Suprapubic skin (tissue), 4 donors: Measurements from ENCODE around the gene CYBC1. TPM values are rescaled to one million over a fixed set of nuclear protein-coding genes. Genes with fewer than 3 reads are reported as not detected.

Experiments used
- DNase-seq, 2 donors: peaks; one replicate each; pipeline ENCODE4 v3.0.0-alpha.2; 2019; ENCODE audit warnings: low spot score in 2 of 2
- H3K27ac ChIP-seq: fragments of 200-600 bp; sonication (generic); one replicate; pipeline ENCODE4 v1.5.1; 2019
- H3K27me3 ChIP-seq: fragments of 200-600 bp; sonication (generic); one replicate; pipeline ENCODE4 v1.5.1; 2019
- H3K36me3 ChIP-seq: fragments of 200-600 bp; sonication (generic); one replicate; pipeline ENCODE4 v1.5.1; 2019
- H3K4me1 ChIP-seq: fragments of 200-600 bp; sonication (generic); one replicate; pipeline ENCODE4 v1.5.1; 2019
- H3K4me3 ChIP-seq: fragments of 200-600 bp; sonication (generic); one replicate; pipeline ENCODE4 v1.5.1; 2019; ENCODE audit warnings: mild to moderate bottlenecking
- H3K9me3 ChIP-seq: fragments of 200-600 bp; sonication (generic); one replicate; pipeline ENCODE4 v1.5.1; 2019
- EP300 ChIP-seq: sonication (generic); formaldehyde crosslinking; IDR thresholded peaks from one replicate; pipeline ENCODE4 v1.6.1; 2017; ENCODE audit warnings: antibody characterized with exemption
- POLR2A ChIP-seq, 2 donors: fragments of 450-650 bp; IDR thresholded peaks; one replicate each; pipeline ENCODE4 v1.6.1; 2017; ENCODE audit warnings: antibody characterized with exemption in 2 of 2, mild to moderate bottlenecking in 2 of 2, moderate library complexity in 2 of 2
- POLR2AphosphoS5 ChIP-seq, 3 donors: sonication (generic); formaldehyde crosslinking; IDR thresholded peaks; one replicate each; pipeline ENCODE4 v1.6.1; 2017; ENCODE audit warnings: antibody characterized with exemption in 3 of 3
- WGBS: methylation state at CpG from one replicate; pipeline ENCODE4 v1.1.5; 2018; 5-methylcytosine and 5-hydroxymethylcytosine counted together
- total RNA-seq, 4 donors: library from RNA; depleted of rRNA; stranded (reverse); fragments of >200 nt; gene quantifications; one replicate each; pipeline ENCODE4 v1.1.0, GENCODE V29; 2016
- TF ChIP-seq, protein P1 (sequence below), 2 donors: fragments of 200-600 bp in 1 of 2; fragments of 450-650 bp in 1 of 2; sonication (generic) in 1 of 2; IDR thresholded peaks; one replicate each; pipeline ENCODE4 v1.5.1; 2016 to 2019; ENCODE audit warnings: antibody characterized with exemption in 2 of 2, mild to moderate bottlenecking in 1 of 2, moderate library complexity in 1 of 2

The CYBC1 gene
- total RNA-seq, 4 donors from 2014 or later = 36.4 to 53.1 (median 45.6) TPM

DNA sequence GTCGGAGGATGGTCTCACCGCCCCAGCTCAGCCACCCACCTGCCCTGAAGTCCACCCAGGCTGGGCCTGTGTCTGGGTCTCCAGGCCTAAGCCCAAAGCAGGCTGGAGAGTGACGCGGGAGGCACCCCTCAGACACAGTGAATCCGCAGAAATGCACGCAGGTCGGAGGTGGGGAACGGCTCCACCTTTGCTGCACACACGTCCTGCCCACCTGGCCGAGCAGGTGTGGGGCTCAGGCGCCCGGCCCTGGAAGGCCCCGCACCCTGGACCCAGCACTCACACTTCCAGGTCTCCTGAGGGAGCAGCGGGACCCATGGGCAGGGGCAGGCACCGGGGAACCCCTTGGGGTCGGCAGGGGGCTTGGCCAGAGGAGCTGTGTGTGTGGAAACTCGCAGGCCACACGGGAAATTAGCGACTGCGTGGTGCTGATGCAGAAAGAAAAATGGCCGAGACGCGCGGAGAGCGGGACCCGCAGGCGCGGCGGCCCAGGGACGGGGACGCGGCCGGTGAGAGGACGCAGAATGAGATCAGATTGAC, 10.7 kb downstream of the CYBC1 start:
- H3K4me3 ChIP-seq = no peak overlapping the region
- DNase-seq = peak in 1 of 2 donors; percentile 61
- 95% methylated on average over 21 of the region's 34 CpGs for WGBS
- peaks cover 8% of the 10 kb centered on the region for H3K4me1 ChIP-seq
- no peaks in the 10 kb centered on the region for H3K27me3 ChIP-seq
- peak overlapping the region; percentile 44 for H3K27ac ChIP-seq
- peaks cover 66% of the 10 kb centered on the region for H3K36me3 ChIP-seq
- TF ChIP-seq, protein P1, sequence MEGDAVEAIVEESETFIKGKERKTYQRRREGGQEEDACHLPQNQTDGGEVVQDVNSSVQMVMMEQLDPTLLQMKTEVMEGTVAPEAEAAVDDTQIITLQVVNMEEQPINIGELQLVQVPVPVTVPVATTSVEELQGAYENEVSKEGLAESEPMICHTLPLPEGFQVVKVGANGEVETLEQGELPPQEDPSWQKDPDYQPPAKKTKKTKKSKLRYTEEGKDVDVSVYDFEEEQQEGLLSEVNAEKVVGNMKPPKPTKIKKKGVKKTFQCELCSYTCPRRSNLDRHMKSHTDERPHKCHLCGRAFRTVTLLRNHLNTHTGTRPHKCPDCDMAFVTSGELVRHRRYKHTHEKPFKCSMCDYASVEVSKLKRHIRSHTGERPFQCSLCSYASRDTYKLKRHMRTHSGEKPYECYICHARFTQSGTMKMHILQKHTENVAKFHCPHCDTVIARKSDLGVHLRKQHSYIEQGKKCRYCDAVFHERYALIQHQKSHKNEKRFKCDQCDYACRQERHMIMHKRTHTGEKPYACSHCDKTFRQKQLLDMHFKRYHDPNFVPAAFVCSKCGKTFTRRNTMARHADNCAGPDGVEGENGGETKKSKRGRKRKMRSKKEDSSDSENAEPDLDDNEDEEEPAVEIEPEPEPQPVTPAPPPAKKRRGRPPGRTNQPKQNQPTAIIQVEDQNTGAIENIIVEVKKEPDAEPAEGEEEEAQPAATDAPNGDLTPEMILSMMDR (IDR thresholded peaks at IDR 0.05) = no peak
- no peak for TF ChIP-seq POLR2A (IDR thresholded peaks at IDR 0.05)
- no peak for TF ChIP-seq EP300
- no peaks in the 10 kb centered on the region for H3K9me3 ChIP-seq

DNA sequence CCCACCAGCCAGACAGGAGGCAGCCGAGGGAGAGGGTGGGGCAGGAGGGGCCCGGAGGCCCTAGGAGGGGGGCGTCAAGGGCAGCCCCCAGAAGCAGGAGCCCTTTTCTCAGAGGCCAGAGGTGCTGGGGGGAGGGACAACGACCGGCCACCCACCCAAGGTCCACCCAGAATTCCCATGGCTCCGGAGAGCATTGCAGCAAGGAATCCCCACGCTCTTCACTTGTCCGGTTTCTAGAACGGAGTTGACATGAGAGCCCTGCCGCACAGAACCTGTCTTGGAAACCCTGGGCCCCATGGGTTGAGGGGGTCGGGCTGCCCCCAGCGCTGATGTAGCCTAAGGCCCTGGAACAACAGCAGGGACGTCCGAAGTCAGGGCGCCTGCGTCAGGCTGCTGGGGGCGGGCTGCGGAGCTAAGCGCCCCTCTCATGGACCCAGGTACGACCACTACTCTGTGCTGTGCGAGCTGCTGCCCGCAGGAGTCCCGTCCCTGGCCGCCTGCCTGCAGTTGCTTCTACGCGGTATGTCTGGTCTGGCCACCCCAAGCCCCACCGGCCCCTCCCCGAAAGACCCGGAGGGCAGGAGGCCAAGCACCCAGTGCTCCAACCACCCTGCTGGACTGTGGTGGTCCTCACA, 11.2 kb downstream of the CYBC1 start:
- DNase-seq = peak in 1 of 2 donors; percentile 66
- Histone ChIP-seq H3K9me3 (no peaks in the 10 kb centered on the region), H3K27me3 (no peaks in the 10 kb centered on the region), H3K4me3 (no peak overlapping the region), H3K36me3 (peaks cover 67% of the 10 kb centered on the region), H3K4me1 (peaks cover 7% of the 10 kb centered on the region), H3K27ac (no peak overlapping the region)
- WGBS = 100% methylated on average over 6 of the region's 29 CpGs
- TF ChIP-seq POLR2A (IDR thresholded peaks at IDR 0.05) (no peak), POLR2AphosphoS5 (IDR thresholded peaks at IDR 0.05) (no peak), EP300 (no peak)
- TF ChIP-seq, protein P1 (IDR thresholded peaks at IDR 0.05) = no peak

DNA sequence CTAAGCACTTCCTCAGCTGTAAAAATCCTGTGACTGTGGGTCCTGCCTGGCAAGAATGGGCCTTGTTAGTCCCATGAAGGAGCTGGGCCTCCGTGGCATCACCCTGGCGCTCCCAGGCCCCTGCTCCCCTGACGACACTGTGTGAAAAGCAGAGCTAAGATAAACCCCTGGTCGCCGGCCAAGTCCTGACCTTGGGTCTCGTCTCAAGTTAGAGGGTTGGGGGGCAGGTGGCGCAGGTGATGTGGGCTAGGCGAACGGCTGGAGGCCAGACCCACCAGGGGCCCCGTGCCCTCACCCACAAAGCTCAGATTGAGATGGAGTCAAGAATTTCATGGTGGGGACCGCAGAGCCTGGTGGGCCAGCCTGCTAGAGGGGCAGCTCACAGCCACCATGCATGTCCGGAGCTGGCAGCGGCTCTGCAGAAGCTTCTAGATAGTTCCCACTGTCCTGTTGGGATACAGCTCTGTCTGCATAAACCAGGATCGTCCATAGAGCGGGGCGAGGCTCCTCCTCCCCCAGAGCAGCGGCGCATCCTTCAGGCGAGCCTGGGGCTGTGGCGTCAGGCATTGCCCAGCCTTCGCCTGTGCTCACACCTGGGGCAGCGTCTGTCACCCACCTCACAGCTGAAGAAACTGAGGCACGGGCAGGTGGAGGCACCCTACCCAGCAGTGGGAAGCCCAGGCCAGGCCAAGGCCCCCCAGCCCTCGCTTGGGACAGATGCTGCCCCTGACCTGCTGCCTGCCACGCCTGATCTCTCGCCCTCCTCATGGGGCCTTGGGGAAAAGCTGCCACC, 12.0 kb downstream of the CYBC1 start:
- DNase-seq = peak in 1 of 2 donors; percentile 63
- no peak overlapping the region for H3K4me3 ChIP-seq
- H3K27ac ChIP-seq = no peak overlapping the region
- H3K36me3 ChIP-seq = peaks cover 68% of the 10 kb centered on the region
- peaks cover 5% of the 10 kb centered on the region for H3K4me1 ChIP-seq
- TF ChIP-seq POLR2A (IDR thresholded peaks at IDR 0.05) (no peak), EP300 (no peak), POLR2AphosphoS5 (IDR thresholded peaks at IDR 0.05) (no peak)
- TF ChIP-seq, protein P1 (IDR thresholded peaks at IDR 0.05) = no peak
- no peaks in the 10 kb centered on the region for H3K27me3 ChIP-seq
- H3K9me3 ChIP-seq = no peaks in the 10 kb centered on the region
- WGBS = 95% methylated on average over 3 of the region's 26 CpGs

DNA sequence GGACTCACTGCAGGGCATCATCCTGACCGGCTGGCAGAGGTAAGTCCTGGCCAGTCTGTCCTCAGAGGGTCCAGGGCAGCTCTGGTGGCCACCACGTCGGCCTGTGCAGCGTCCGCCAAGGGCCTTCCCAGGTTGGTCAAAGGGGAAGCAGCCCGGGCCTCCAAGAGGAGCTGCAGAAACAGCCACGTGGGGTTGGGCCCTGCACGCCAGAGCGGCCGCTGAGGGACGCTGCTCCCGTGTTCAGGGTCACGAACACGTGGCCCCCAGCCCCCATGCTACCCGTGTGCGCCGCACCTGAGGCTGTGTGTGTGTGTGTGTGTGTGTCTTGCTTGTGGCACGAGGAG, 13.3 kb downstream of the CYBC1 start:
- Histone ChIP-seq H3K4me1 (no peaks in the 10 kb centered on the region), H3K4me3 (no peak overlapping the region), H3K27ac (no peak overlapping the region), H3K27me3 (no peaks in the 10 kb centered on the region), H3K9me3 (no peaks in the 10 kb centered on the region), H3K36me3 (peaks cover 56% of the 10 kb centered on the region)
- TF ChIP-seq POLR2A (IDR thresholded peaks at IDR 0.05) = no peak
- TF ChIP-seq EP300 = no peak
- TF ChIP-seq, protein P1 (IDR thresholded peaks at IDR 0.05) = no peak
- TF ChIP-seq POLR2AphosphoS5 (IDR thresholded peaks at IDR 0.05) = no peak
- no CpG with 5 or more reads among the region's 18 CpGs for WGBS
- no peak for DNase-seq
